ENCODE data around the gene KIF4A.

DNA sequence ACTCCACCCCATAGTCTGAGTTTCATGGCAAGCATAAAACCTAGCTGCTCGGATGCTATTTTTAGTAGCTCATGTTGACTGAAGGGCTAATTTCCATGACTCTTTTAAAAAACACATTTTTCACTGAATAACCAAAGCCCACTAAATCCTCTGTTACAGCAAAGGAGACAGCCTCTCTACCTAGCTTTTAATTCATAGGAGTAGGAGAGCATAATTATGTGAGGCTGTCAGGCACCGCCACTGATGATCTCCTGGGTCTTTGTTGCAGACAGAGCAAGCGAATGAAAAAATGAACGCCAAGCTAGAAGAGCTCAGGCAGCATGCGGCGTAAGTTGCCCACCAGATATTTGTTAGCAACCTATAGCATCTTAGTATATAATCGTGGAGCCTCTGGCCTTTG lies 53.5 kb downstream of the KIF4A start:
- TF ChIP-seq POLR2A (IDR thresholded peaks at IDR 0.05), result no peak
- no peak for TF ChIP-seq POLR2AphosphoS5 (IDR thresholded peaks at IDR 0.05)

All from prostate gland (tissue), 1 donor.